LNCAP (cell line): ENCODE data around the gene FSD2.

Experiments
- TF ChIP-seq, protein P1 (sequence below): fragments of 450-650 bp; IDR thresholded peaks from 2 replicates; pipeline ENCODE4 v1.5.1; 2017; ENCODE audit warnings: mild to moderate bottlenecking

FSD2 gene

GRCh38 chr15:82763361-82764116, 42.3 kb downstream of the FSD2 start:
- TF ChIP-seq, protein P1, sequence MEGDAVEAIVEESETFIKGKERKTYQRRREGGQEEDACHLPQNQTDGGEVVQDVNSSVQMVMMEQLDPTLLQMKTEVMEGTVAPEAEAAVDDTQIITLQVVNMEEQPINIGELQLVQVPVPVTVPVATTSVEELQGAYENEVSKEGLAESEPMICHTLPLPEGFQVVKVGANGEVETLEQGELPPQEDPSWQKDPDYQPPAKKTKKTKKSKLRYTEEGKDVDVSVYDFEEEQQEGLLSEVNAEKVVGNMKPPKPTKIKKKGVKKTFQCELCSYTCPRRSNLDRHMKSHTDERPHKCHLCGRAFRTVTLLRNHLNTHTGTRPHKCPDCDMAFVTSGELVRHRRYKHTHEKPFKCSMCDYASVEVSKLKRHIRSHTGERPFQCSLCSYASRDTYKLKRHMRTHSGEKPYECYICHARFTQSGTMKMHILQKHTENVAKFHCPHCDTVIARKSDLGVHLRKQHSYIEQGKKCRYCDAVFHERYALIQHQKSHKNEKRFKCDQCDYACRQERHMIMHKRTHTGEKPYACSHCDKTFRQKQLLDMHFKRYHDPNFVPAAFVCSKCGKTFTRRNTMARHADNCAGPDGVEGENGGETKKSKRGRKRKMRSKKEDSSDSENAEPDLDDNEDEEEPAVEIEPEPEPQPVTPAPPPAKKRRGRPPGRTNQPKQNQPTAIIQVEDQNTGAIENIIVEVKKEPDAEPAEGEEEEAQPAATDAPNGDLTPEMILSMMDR = no peak

DNA sequence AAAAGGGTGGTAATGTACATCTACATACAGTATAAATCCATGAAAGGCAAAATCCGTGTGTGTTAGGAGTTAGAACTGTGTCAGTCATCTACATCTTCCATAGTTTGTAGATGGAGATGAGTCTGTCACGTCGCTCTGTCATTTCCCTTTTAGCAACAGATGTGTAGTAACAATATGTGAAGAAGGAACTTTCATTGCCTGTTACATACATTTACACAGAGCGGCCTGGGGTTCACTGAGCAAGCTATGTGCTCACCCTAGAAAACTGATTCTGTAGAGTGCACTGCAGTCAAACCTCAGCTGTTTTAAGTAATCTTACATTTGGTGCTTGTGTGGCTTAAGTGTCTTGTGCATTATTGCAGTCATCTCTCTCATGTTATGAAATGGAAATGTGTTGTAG, 54.6 kb downstream of the FSD2 start:
- TF ChIP-seq, protein P1 = no peak

- TF ChIP-seq, protein P1 = no peak
Observed at GRCh38 chr15:82750831-82751180, 55.1 kb downstream of the FSD2 start.

DNA sequence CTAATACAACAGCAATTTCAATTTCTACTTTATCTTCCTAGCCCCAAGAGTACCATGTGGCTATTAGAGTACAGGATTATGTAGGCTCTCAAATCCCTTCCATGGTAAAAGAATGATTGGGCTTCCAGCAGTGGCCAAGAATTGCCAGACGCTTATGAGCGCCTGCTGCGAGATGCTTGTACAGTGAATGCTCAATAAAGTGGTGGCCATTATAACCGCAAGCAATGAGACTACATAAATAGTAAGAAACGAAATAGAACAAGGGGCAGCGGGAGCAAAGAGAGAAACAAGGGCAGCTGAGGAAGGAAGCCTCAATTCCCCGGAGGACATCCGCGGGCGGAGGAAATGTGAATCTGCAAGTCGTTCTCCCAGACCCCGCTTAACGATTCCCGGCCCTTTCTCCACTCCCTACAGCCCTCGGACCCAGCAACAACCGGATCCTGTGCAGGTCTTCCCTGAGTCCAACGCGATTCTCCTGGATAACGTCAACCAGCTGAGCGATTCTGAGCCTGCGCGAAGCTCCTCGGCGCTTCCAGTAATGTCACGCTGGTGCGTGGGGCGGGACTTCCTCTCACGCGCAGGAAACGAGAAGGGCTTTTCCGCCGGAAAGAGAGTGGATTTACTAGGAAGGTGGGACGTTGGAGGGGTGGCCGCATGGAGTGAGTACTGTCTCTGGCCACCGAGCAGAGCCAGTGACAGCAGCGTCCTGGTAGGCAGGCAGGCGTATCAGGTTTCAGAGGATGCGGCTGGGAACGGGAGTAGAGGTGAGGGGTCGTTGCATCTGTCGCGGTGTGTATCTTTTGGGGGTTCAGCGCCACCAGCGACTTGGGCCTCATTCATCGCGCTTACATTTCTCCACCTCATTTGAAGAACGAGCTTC, 55.7 kb downstream of the FSD2 start:
- TF ChIP-seq, protein P1 = no peak

- TF ChIP-seq, protein P1 = no peak
Observed at GRCh38 chr15:82748315-82748714, 57.6 kb downstream of the FSD2 start.

DNA sequence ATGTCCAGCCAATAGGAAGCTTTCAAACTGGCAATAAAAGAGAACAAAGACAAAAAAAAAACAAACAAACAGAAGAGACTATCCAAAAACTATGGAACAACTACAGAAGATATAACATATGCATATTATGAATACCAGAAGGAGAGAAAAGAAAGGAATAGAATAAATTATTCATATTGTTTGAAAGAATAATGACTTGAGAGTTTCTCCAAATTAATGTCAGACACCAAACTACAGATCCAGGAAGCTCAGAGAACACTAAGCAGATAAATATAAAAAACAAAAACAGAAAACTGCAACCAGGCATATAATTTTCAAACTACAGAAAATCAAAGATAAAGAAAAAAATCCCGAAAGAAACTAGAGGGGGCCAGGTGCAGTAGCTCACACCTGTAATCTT, 62.1 kb downstream of the FSD2 start:
- TF ChIP-seq, protein P1 = no peak

DNA sequence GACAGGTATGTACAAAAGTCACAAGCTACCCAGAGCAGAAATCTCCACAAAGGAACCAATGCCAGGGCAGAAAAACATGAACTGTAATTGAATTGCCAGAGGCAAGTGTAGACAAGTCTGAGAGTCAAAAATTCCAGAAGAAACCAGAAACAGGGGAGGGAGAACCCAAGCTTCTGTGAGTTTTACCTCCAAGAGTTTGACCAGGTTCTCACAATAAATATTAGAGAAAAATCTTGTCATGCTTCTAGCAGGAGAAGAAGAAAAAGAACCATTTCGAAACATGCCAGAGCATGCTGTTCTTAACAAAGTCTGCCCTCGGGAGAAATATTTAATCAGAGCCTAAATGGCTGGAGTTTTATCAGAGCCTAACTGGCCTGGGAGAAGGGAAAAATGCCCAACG, 63.7 kb downstream of the FSD2 start:
- TF ChIP-seq, protein P1 = no peak
